Sciatic nerve (tissue), 2 donors: ENCODE results near the gene SMIM22. TPM values are rescaled to one million over a fixed set of nuclear protein-coding genes. Genes with fewer than 3 reads are reported as not detected.

Source experiments
- ATAC-seq: fragments of 200-7000 bp; cut with Tn5 transposase; one replicate; pipeline ENCODE4 v1.9.1; 2020; ENCODE audit warnings: mild to moderate bottlenecking, moderate library complexity
- DNase-seq: peaks from one replicate; pipeline ENCODE4 v3.0.0-alpha.2; 2020; ENCODE audit warnings: low spot score
- intact Hi-C: fragments of 100-400 bp; cut with DNase I; formaldehyde crosslinking; loops from one replicate; pipeline ENCODE4 v1.14.2; 2022
- total RNA-seq: library from RNA; stranded (reverse); fragmentation: NEBNext Ultra II Directional; extraction: Animal tissue kit (Norgen Biotek cat#: 25700); gene quantifications from one replicate; pipeline ENCODE4 v1.2.1, GENCODE V29; 2021
- donor health status: DM: no; HTN: no; CAD: no.
- donor health status: DM: no; HTN: no; CAD: no.

The SMIM22 gene
- total RNA-seq = not detected

GRCh38 chr16:4795181-4795827 is at the start of gene SMIM22:
Gene SMIM22 (plus strand): TSS chr16:4795369. CDS start chr16:4795735, 366 bp downstream.
- ATAC-seq (no peak), DNase-seq (no peak)
- intact Hi-C loops = no loop called here

- intact Hi-C loops = no loop called here
- ATAC-seq (no peak), DNase-seq (no peak)
These were observed 49.0 kb upstream of the SMIM22 start for GRCh38 chr16:4746215-4746614.

GRCh38 chr16:4746991-4747574 is 48.1 kb upstream of the SMIM22 start:
- ATAC-seq = peak; percentile 23
- no peak for DNase-seq
- intact Hi-C loops = no loop called here

- no peak for DNase-seq
- no peak for ATAC-seq
- intact Hi-C loops = no loop called here
These were observed 47.1 kb upstream of the SMIM22 start for GRCh38 chr16:4747906-4748681.

GRCh38 chr16:4748682-4749411 is 46.3 kb upstream of the SMIM22 start:
- intact Hi-C loops = no loop called here
- DNase-seq = no peak
- no peak for ATAC-seq

GRCh38 chr16:4749700-4750257 is 45.4 kb upstream of the SMIM22 start:
- ATAC-seq (no peak), DNase-seq (no peak)
- intact Hi-C loops = no loop called here

GRCh38 chr16:4750896-4751295 is 44.3 kb upstream of the SMIM22 start:
- intact Hi-C loops = no loop called here
- DNase-seq (no peak), ATAC-seq (no peak)

GRCh38 chr16:4752351-4753100 is 42.6 kb upstream of the SMIM22 start:
- DNase-seq = no peak
- no peak for ATAC-seq
- intact Hi-C loops = no loop called here

- no peak for DNase-seq
- intact Hi-C loops = no loop called here
- ATAC-seq = no peak
These were observed 41.9 kb upstream of the SMIM22 start for GRCh38 chr16:4753227-4753626.

GRCh38 chr16:4754865-4755264 is 40.3 kb upstream of the SMIM22 start:
- ATAC-seq (no peak), DNase-seq (no peak)
- intact Hi-C loops = no loop called here

GRCh38 chr16:4755687-4756086 is 39.5 kb upstream of the SMIM22 start:
- intact Hi-C loops = no loop called here
- DNase-seq (no peak), ATAC-seq (no peak)

GRCh38 chr16:4760221-4760910 is 34.8 kb upstream of the SMIM22 start:
- intact Hi-C loops = no loop called here
- DNase-seq = no peak
- ATAC-seq = no peak

- intact Hi-C loops = no loop called here
- ATAC-seq = no peak
- no peak for DNase-seq
These were observed 33.0 kb upstream of the SMIM22 start for GRCh38 chr16:4762205-4762604.

GRCh38 chr16:4763791-4764190 is 31.4 kb upstream of the SMIM22 start:
- DNase-seq (no peak), ATAC-seq (no peak)
- intact Hi-C loops = no loop called here

- ATAC-seq = no peak
- DNase-seq = no peak
- intact Hi-C loops = no loop called here
These were observed 29.4 kb upstream of the SMIM22 start for GRCh38 chr16:4765511-4766474.

GRCh38 chr16:4766875-4767628 is 28.1 kb upstream of the SMIM22 start, which contains the start of gene ZNF500:
Gene ZNF500 (minus strand): TSS chr16:4767162. CDS start chr16:4765978, 1,184 bp downstream.
- peak; percentile 96 for ATAC-seq
- peak; percentile 99 for DNase-seq
- intact Hi-C loops = no loop called here
